CD4-positive, alpha-beta T cell treated with Interleukin-6 for 4 hours (primary cell): ENCODE data around the gene CYP46A1.
"Not testable (repeated sequence)": the region's sequence is repeated elsewhere in the genome, so short reads cannot be mapped to it uniquely, and the experiment has no call there.

ENCODE experiments used
- DNase-seq: peaks from one replicate; pipeline ENCODE4 v3.0.0-alpha.2; 2020; ENCODE audit warnings: mixed read lengths

CYP46A1 gene

GRCh38 chr14:99760817-99761216, 76.7 kb downstream of the CYP46A1 start:
- DNase-seq: no peak

- not testable (repeated sequence) for DNase-seq
Observed at GRCh38 chr14:99762911-99763310, 78.8 kb downstream of the CYP46A1 start.

GRCh38 chr14:99763527-99764221, 79.6 kb downstream of the CYP46A1 start:
- DNase-seq: no peak

- no peak for DNase-seq
Observed at GRCh38 chr14:99764222-99764706, 80.2 kb downstream of the CYP46A1 start.

GRCh38 chr14:99768381-99768780, 84.3 kb downstream of the CYP46A1 start:
- DNase-seq: no peak

- DNase-seq: no peak
Observed at GRCh38 chr14:99769123-99769522, 85.0 kb downstream of the CYP46A1 start.

GRCh38 chr14:99769799-99770198, 85.7 kb downstream of the CYP46A1 start:
- no peak for DNase-seq

GRCh38 chr14:99772371-99773283, 88.5 kb downstream of the CYP46A1 start:
- DNase-seq: no peak

- DNase-seq: no peak
Observed at GRCh38 chr14:99773521-99774497, 89.7 kb downstream of the CYP46A1 start.

- no peak for DNase-seq
Observed at GRCh38 chr14:99774556-99775307, 90.6 kb downstream of the CYP46A1 start.

GRCh38 chr14:99775351-99775750, 91.3 kb downstream of the CYP46A1 start:
- no peak for DNase-seq
